Liver (tissue), 9 donors: Measurements from ENCODE around the gene ARHGAP6. TPM values are rescaled to one million over a fixed set of nuclear protein-coding genes. Genes with fewer than 3 reads are reported as not detected.

ENCODE experiments used
- DNase-seq: peaks from one replicate; pipeline ENCODE4 v3.0.0-alpha.2; 2017; ENCODE audit warnings: low spot score
- H3K27ac ChIP-seq, 2 donors: one replicate each; pipeline ENCODE4 v1.7.0; 2013; ENCODE audit warnings: inconsistent platforms in 2 of 2, low read length in 2 of 2, control low read depth in 1 of 2, low read depth in 1 of 2, mild to moderate bottlenecking in 1 of 2
- H3K27me3 ChIP-seq, 4 donors: one replicate each; pipeline versions ENCODE4 v1.6.1 to v1.7.0; 2013; ENCODE audit warnings: low read length in 3 of 4, inconsistent platforms in 1 of 4, mild to moderate bottlenecking in 1 of 4, moderate library complexity in 1 of 4; ENCODE audit not compliant: control insufficient read depth in 4 of 4, insufficient read depth in 4 of 4
- H3K36me3 ChIP-seq, 4 donors: one replicate each; pipeline versions ENCODE4 v1.6.1 to v1.7.0; 2013; ENCODE audit warnings: low read length in 3 of 4, mild to moderate bottlenecking in 3 of 4, low read depth in 1 of 4, moderate library complexity in 1 of 4; ENCODE audit not compliant: control insufficient read depth in 4 of 4, insufficient read depth in 3 of 4
- H3K4me1 ChIP-seq, 4 donors: one replicate each; pipeline versions ENCODE4 v1.6.1 to v1.7.0; 2013; ENCODE audit warnings: low read length in 3 of 4, mild to moderate bottlenecking in 3 of 4, moderate library complexity in 1 of 4; ENCODE audit not compliant: control insufficient read depth in 4 of 4, insufficient read depth in 4 of 4
- H3K4me3 ChIP-seq, 3 donors: one replicate each; pipeline versions ENCODE4 v1.6.1 to v1.7.0; 2013; ENCODE audit warnings: low read length in 3 of 3, control low read depth in 1 of 3, low read depth in 1 of 3, mild to moderate bottlenecking in 1 of 3
- H3K9ac ChIP-seq, 2 donors: one replicate each; pipeline ENCODE4 v1.7.0; 2013; ENCODE audit warnings: low read length in 2 of 2, mild to moderate bottlenecking in 2 of 2, moderate library complexity in 2 of 2, control low read depth in 1 of 2, low read depth in 1 of 2
- H3K9me3 ChIP-seq, 4 donors: one replicate each; pipeline versions ENCODE4 v1.6.1 to v1.7.0; 2013; ENCODE audit warnings: low read length in 3 of 4; ENCODE audit not compliant: control insufficient read depth in 4 of 4
- ATF3 ChIP-seq: IDR thresholded peaks from 2 replicates; pipeline ENCODE4 v1.6.1; 2016; ENCODE audit warnings: antibody characterized with exemption
- CTCF ChIP-seq: fragments of 150-350 bp; IDR thresholded peaks from 2 replicates; pipeline ENCODE4 v1.5.1; 2017; ENCODE audit warnings: improper control_type of control experiment, low read depth, low read length; ENCODE audit not compliant: missing input control
- EGR1 ChIP-seq, 2 donors: IDR thresholded peaks; 2 replicates each; pipeline ENCODE4 v1.6.1; 2016 to 2018; ENCODE audit warnings: antibody characterized with exemption in 2 of 2, low read depth in 2 of 2
- FOXA1 ChIP-seq: IDR thresholded peaks from 2 replicates; pipeline ENCODE4 v1.6.1; 2016; ENCODE audit warnings: antibody characterized with exemption
- FOXA2 ChIP-seq: IDR thresholded peaks from 2 replicates; pipeline ENCODE4 v1.6.1; 2016; ENCODE audit warnings: antibody characterized with exemption
- GABPA ChIP-seq, 2 donors: IDR thresholded peaks in 1 of 2; conservative IDR thresholded peaks in 1 of 2; 2 replicates each; pipeline ENCODE4 v1.6.1; 2016; ENCODE audit warnings: antibody characterized with exemption in 2 of 2, mild to moderate bottlenecking in 1 of 2, moderate library complexity in 1 of 2
- HNF4A ChIP-seq, 2 donors: conservative IDR thresholded peaks; 2 replicates each; pipeline ENCODE4 v1.6.1; 2016; ENCODE audit warnings: antibody characterized with exemption in 2 of 2, mild to moderate bottlenecking in 2 of 2
- HNF4G ChIP-seq: IDR thresholded peaks from 2 replicates; pipeline ENCODE4 v1.6.1; 2016; ENCODE audit warnings: antibody characterized with exemption
- JUND ChIP-seq, 2 donors: IDR thresholded peaks; 2 replicates each; pipeline ENCODE4 v1.6.1; 2016; ENCODE audit warnings: antibody characterized with exemption in 2 of 2
- NR2F2 ChIP-seq: IDR thresholded peaks from 2 replicates; pipeline ENCODE4 v1.6.1; 2016; ENCODE audit warnings: antibody characterized with exemption
- RAD21 ChIP-seq, 2 donors: IDR thresholded peaks; 2 replicates each; pipeline ENCODE4 v1.6.1; 2016; ENCODE audit warnings: antibody characterized with exemption in 2 of 2, mild to moderate bottlenecking in 2 of 2
- REST ChIP-seq: IDR thresholded peaks from 2 replicates; pipeline ENCODE4 v1.6.1; 2016; ENCODE audit warnings: antibody characterized with exemption, mild to moderate bottlenecking
- RXRA ChIP-seq, 2 donors: IDR thresholded peaks; 2 replicates each; pipeline ENCODE4 v1.6.1; 2017 to 2018; ENCODE audit warnings: antibody characterized with exemption in 2 of 2, mild to moderate bottlenecking in 1 of 2
- SP1 ChIP-seq: IDR thresholded peaks from 2 replicates; pipeline ENCODE4 v1.6.1; 2018; ENCODE audit warnings: antibody characterized with exemption, mild to moderate bottlenecking
- TAF1 ChIP-seq: conservative IDR thresholded peaks from 2 replicates; pipeline ENCODE4 v1.6.1; 2016; ENCODE audit warnings: antibody characterized with exemption, mild to moderate bottlenecking
- YY1 ChIP-seq: IDR thresholded peaks from 2 replicates; pipeline ENCODE4 v1.6.1; 2016; ENCODE audit warnings: antibody characterized with exemption, mild to moderate bottlenecking
- WGBS: extraction: QIAGEN DNeasy Blood & Tissue Kit; methylation state at CpG from one replicate; pipeline ENCODE4 v1.1.7; 2013; 5-methylcytosine and 5-hydroxymethylcytosine counted together
- polyA plus RNA-seq, 2 donors: library from polyadenylated mRNA; stranded (reverse) in 1 of 2; unstranded in 1 of 2; fragments of 200-250 nt in 1 of 2; fragments of >200 nt in 1 of 2; fragmentation: Nextera tagmentation in 1 of 2; extraction: Ambion mirVana in 1 of 2; gene quantifications; one replicate each; pipeline versions ENCODE4 v1.2.1 to v1.2.3, GENCODE V29; 2013 to 2015
- total RNA-seq, 2 donors: library from RNA; depleted of rRNA; stranded (reverse); fragments of >200 nt; gene quantifications; one replicate each; pipeline ENCODE4 v1.2.3, GENCODE V29; 2014
- TF ChIP-seq, protein P1 (sequence below): IDR thresholded peaks from 2 replicates; pipeline ENCODE4 v1.6.1; 2016; ENCODE audit warnings: antibody characterized with exemption
- TF ChIP-seq, protein P2 (sequence below): IDR thresholded peaks from 2 replicates; pipeline ENCODE4 v1.6.1; 2016; ENCODE audit warnings: antibody characterized with exemption
- donor health status: healthy.
- donor health status: healthy.
- donor health status: healthy.
- donor health status: healthy.
- donor health status: healthy.

The ARHGAP6 gene
- total and polyA plus RNA-seq, 4 donors = 0.10 to 2.2 (median 0.65) TPM

DNA sequence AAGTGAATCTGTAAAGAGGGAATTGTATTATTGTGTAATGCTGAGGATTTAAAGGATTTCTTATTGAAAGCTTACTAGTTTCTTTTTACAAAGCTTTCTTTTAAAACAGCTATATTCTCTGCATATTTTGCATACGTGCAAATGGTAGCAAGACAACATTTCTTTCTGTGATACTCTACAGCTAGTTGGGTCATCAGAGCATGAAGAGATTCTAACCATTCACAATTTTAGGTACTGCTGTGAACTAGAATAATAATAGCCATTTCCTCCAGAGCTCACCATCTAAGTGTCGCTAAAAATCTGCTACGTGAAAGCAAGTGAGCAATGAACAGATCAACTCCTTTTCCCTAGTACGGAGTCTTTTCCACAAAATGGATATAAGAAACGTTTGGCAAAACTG lies 37.3 kb downstream of the ARHGAP6 start:
- WGBS = 78% methylated on average over 5 of the region's 5 CpGs
- no peak overlapping the region for H3K9ac ChIP-seq
- H3K4me3 ChIP-seq = no peak overlapping the region
- DNase-seq = no peak
- no peak overlapping the region for H3K27ac ChIP-seq
- H3K9me3 ChIP-seq = peaks cover 0 to 2% (median 0%) of the 10 kb centered on the region in 4 donors
- TF ChIP-seq SP1 (no peak), NR2F2 (no peak)
- TF ChIP-seq, protein P1, sequence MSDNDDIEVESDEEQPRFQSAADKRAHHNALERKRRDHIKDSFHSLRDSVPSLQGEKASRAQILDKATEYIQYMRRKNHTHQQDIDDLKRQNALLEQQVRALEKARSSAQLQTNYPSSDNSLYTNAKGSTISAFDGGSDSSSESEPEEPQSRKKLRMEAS = no peak
- no peaks in the 10 kb centered on the region for H3K4me1 ChIP-seq
- H3K27me3 ChIP-seq = no peaks in the 10 kb centered on the region
- no peaks in the 10 kb centered on the region for H3K36me3 ChIP-seq

DNA sequence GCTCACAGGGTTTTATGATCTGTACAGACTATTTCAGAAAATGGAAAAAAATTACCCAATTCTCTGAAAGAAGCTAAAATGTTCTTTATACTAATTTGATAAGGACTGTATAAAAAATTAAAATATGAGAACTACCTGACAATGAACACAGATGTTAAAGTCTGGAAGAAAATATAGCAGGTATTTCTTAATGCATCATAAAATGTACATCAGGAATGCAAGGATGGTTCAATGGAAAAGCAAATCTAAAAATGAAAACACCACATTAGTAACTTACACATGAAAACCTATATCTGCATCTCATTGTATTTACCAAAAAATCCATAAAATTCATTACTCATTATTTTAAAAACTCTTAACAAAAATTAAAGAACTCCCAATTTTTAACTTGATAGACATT lies 39.4 kb downstream of the ARHGAP6 start:
- Histone ChIP-seq H3K36me3 (no peaks in the 10 kb centered on the region), H3K9ac (no peak overlapping the region), H3K9me3 (peaks cover 0 to 2% (median 0%) of the 10 kb centered on the region in 4 donors), H3K27me3 (peaks cover 0 to 2% (median 0%) of the 10 kb centered on the region in 4 donors), H3K27ac (no peak overlapping the region), H3K4me1 (no peaks in the 10 kb centered on the region), H3K4me3 (no peak overlapping the region)
- DNase-seq = no peak
- TF ChIP-seq HNF4A (conservative IDR thresholded peaks at IDR 0.05) = no peak
- no peak for TF ChIP-seq SP1
- TF ChIP-seq RXRA (IDR thresholded peaks at IDR 0.05) = no peak
- no peak for TF ChIP-seq YY1
- no peak for TF ChIP-seq ATF3
- TF ChIP-seq CTCF = no peak
- no peak for TF ChIP-seq HNF4G
- TF ChIP-seq RAD21 (IDR thresholded peaks at IDR 0.05) = no peak
- TF ChIP-seq, protein P1 = no peak
- no peak for TF ChIP-seq JUND (IDR thresholded peaks at IDR 0.05)
- no peak for TF ChIP-seq EGR1 (IDR thresholded peaks at IDR 0.05; ENCODE audit: low read depth in 2 of 2)
- TF ChIP-seq FOXA1 = no peak
- TF ChIP-seq, protein P2, sequence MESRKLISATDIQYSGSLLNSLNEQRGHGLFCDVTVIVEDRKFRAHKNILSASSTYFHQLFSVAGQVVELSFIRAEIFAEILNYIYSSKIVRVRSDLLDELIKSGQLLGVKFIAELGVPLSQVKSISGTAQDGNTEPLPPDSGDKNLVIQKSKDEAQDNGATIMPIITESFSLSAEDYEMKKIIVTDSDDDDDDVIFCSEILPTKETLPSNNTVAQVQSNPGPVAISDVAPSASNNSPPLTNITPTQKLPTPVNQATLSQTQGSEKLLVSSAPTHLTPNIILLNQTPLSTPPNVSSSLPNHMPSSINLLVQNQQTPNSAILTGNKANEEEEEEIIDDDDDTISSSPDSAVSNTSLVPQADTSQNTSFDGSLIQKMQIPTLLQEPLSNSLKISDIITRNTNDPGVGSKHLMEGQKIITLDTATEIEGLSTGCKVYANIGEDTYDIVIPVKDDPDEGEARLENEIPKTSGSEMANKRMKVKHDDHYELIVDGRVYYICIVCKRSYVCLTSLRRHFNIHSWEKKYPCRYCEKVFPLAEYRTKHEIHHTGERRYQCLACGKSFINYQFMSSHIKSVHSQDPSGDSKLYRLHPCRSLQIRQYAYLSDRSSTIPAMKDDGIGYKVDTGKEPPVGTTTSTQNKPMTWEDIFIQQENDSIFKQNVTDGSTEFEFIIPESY = no peak
- no peak for TF ChIP-seq GABPA (IDR thresholded peaks at IDR 0.05 in 1 of 2, conservative IDR thresholded peaks at IDR 0.05 in 1 of 2)
- no peak for TF ChIP-seq TAF1
- no peak for TF ChIP-seq NR2F2
- no peak for TF ChIP-seq REST
- no peak for TF ChIP-seq FOXA2
